B cell (primary cell): ENCODE measurements around the gene ZNF579. TPM values are rescaled to one million over a fixed set of nuclear protein-coding genes. Genes with fewer than 3 reads are reported as not detected.

Experiments used
- ATAC-seq: fragments of 200-7000 bp; cut with Tn5 transposase; one replicate; pipeline ENCODE4 v1.10.0; 2021; ENCODE audit warnings: low read depth, mild to moderate bottlenecking, moderate number of reproducible peaks, moderate library complexity
- CTCF ChIA-PET: fragments of 350-600 bp; sonication (Branson Sonifier 250); formaldehyde crosslinking; loops from one replicate; lab custom pipeline; 2021; ENCODE audit warnings: antibody characterized with exemption, inconsistent platforms; lab: Charles Lee
- POLR2A ChIA-PET: fragments of 350-600 bp; sonication (Branson Sonifier 250); formaldehyde crosslinking; loops from one replicate; lab custom pipeline; 2021; ENCODE audit warnings: antibody characterized with exemption; lab: Charles Lee
- DNase-seq: peaks from one replicate; pipeline ENCODE4 v3.0.0; 2013
- H2AFZ ChIP-seq: 2 replicates; pipeline ENCODE4 v1.6.1; 2012; ENCODE audit warnings: mild to moderate bottlenecking, low read depth, low read length; ENCODE audit not compliant: insufficient read depth, poor library complexity, severe bottlenecking
- H3K27ac ChIP-seq, 2 donors: 1 replicate in 1 of 2; 2 replicates in 1 of 2; pipeline ENCODE4 v1.5.1; 2012 to 2013; ENCODE audit warnings: low read length in 2 of 2, mild to moderate bottlenecking in 2 of 2, moderate library complexity in 1 of 2
- H3K27me3 ChIP-seq, 4 experiments: fragments of 200-600 bp in 1 of 4; sonication (generic) in 1 of 4; replicated peaks in 1 of 4; 1 replicate in 2 of 4; 2 replicates in 2 of 4; pipeline versions ENCODE4 v1.6.1 to v1.7.0; 2013 to 2016; ENCODE audit warnings: low read length in 3 of 4, mild to moderate bottlenecking in 2 of 4, mixed read lengths in 1 of 4, moderate library complexity in 1 of 4; ENCODE audit not compliant: insufficient read depth in 4 of 4, control insufficient read depth in 3 of 4; ENCODE audit errors: control extremely low read depth in 1 of 4
- H3K36me3 ChIP-seq, 2 experiments: replicated peaks in 1 of 2; 1 replicate in 1 of 2; 2 replicates in 1 of 2; pipeline versions ENCODE4 v1.6.1 to v1.7.1; 2013; ENCODE audit warnings: low read length in 1 of 2; ENCODE audit not compliant: insufficient read depth in 2 of 2, control insufficient read depth in 1 of 2; ENCODE audit errors: control extremely low read depth in 1 of 2, extremely low read depth in 1 of 2
- H3K4me1 ChIP-seq, 2 donors: fragments of 200-600 bp in 1 of 2; sonication (generic) in 1 of 2; 1 replicate in 1 of 2; 2 replicates in 1 of 2; pipeline versions ENCODE4 v1.5.1 to v1.6.1; 2013 to 2017; ENCODE audit warnings: low read length in 2 of 2; ENCODE audit not compliant: control insufficient read depth in 2 of 2, insufficient read depth in 2 of 2
- H3K4me2 ChIP-seq: replicated peaks from 2 replicates; pipeline ENCODE3; 2012; ENCODE audit warnings: mild to moderate bottlenecking, low read depth, low read length; ENCODE audit not compliant: poor library complexity, severe bottlenecking
- H3K4me3 ChIP-seq, 5 experiments: fragments of 200-600 bp in 1 of 5; sonication (generic) in 1 of 5; 1 replicate in 3 of 5; 2 replicates in 2 of 5; pipeline versions ENCODE4 v1.5.1 to v1.7.0; 2011 to 2016; ENCODE audit warnings: low read length in 4 of 5, mild to moderate bottlenecking in 4 of 5, low read depth in 2 of 5, control low read depth in 1 of 5, moderate library complexity in 1 of 5; ENCODE audit not compliant: insufficient read depth in 1 of 5; ENCODE audit errors: control extremely low read depth in 1 of 5, extremely low read depth in 1 of 5
- H3K79me2 ChIP-seq: fragments of 200-600 bp; sonication (generic); one replicate; pipeline ENCODE4 v1.6.0; 2016; ENCODE audit warnings: low read length; ENCODE audit not compliant: control insufficient read depth, insufficient read depth
- H3K9ac ChIP-seq: fragments of 200-600 bp; sonication (generic); 2 replicates; pipeline ENCODE4 v1.6.1; 2017; ENCODE audit warnings: mild to moderate bottlenecking, low read length, moderate library complexity
- H3K9me3 ChIP-seq, 3 donors: one replicate each; pipeline versions ENCODE4 v1.6.1 to v1.7.1; 2013; ENCODE audit warnings: low read length in 2 of 3; ENCODE audit not compliant: control insufficient read depth in 2 of 3, insufficient read depth in 1 of 3; ENCODE audit errors: control extremely low read depth in 1 of 3
- H4K20me1 ChIP-seq: 2 replicates; pipeline ENCODE4 v1.6.0; 2012; ENCODE audit warnings: mild to moderate bottlenecking, low read length; ENCODE audit not compliant: insufficient read depth, control insufficient read depth, poor library complexity, severe bottlenecking
- H3K27ac Mint-ChIP-seq: one replicate; pipeline ENCODE4 v1.8.0; 2021; ENCODE audit warnings: mixed read lengths
- H3K27me3 Mint-ChIP-seq: one replicate; pipeline ENCODE4 v1.8.0; 2021; ENCODE audit warnings: mixed read lengths
- H3K4me1 Mint-ChIP-seq: one replicate; pipeline ENCODE4 v1.8.0; 2021; ENCODE audit warnings: mixed read lengths
- H3K4me3 Mint-ChIP-seq: one replicate; pipeline ENCODE4 v1.8.0; 2021; ENCODE audit warnings: mixed read lengths
- H3K9me3 Mint-ChIP-seq: one replicate; pipeline ENCODE4 v1.8.0; 2022; ENCODE audit warnings: mixed read lengths; ENCODE audit not compliant: insufficient read depth
- CTCF ChIP-seq: fragments of 200-600 bp; IDR thresholded peaks from one replicate; pipeline ENCODE4 v1.8.0; 2022; ENCODE audit warnings: antibody characterized with exemption, mild to moderate bottlenecking
- EZH2 ChIP-seq: IDR thresholded peaks from 2 replicates; pipeline ENCODE4 v1.6.1; 2012; ENCODE audit warnings: borderline replicate concordance, low read depth, mild to moderate bottlenecking, moderate library complexity, low read length; ENCODE audit not compliant: insufficient read depth, poor library complexity, severe bottlenecking
- WGBS: methylation state at CpG from one replicate; pipeline ENCODE4 v1.1.5; 2013; ENCODE audit warnings: missing lambda C conversion rate; ENCODE audit not compliant: insufficient coverage; 5-methylcytosine and 5-hydroxymethylcytosine counted together
- intact Hi-C: fragments of 100-400 bp; cut with micrococcal nuclease; formaldehyde crosslinking; loops from one replicate; pipeline ENCODE4 v1.10.0; 2022
- polyA plus RNA-seq: library from polyadenylated mRNA; depleted of rRNA; stranded (reverse); fragments of >200 nt; gene quantifications from 2 replicates; pipeline ENCODE4 v1.2.3, GENCODE V29; 2012
- total RNA-seq, 2 donors: library from RNA; stranded (reverse); fragments of 120-200 nt in 1 of 2; gene quantifications; 1 replicate in 1 of 2; 2 replicates in 1 of 2; pipeline versions ENCODE4 v1.2.3 to v1.2.4, GENCODE V29; 2013 to 2022

ZNF579 gene
- total and polyA plus RNA-seq, 2 donors (not counting 1 experiment from before 2014, with no cell fraction given), result 3.7 to 10.3 TPM

GRCh38 chr19:55553217-55554182, 27.1 kb downstream of the ZNF579 start:
- POLR2A ChIA-PET, result no interaction called here
- H3K27me3 ChIP-seq, result no peaks in the 10 kb centered on the region
- DNase-seq (no peak), ATAC-seq (no peak)
- no peaks in the 10 kb centered on the region for H3K9me3 ChIP-seq
- H3K4me3 ChIP-seq, result no peak overlapping the region
- H3K27ac ChIP-seq, result no peak overlapping the region
- H3K4me3 Mint-ChIP-seq, result no peak overlapping the region
- no peaks in the 10 kb centered on the region for H3K9me3 Mint-ChIP-seq
- TF ChIP-seq EZH2 (no peak), CTCF (no peak)
- CTCF ChIA-PET, result no interaction called here
- no peaks in the 10 kb centered on the region for H3K4me1 ChIP-seq
- H3K27ac Mint-ChIP-seq, result no peak overlapping the region
- intact Hi-C loops, result no loop called here
- no peak overlapping the region for H3K4me2 ChIP-seq
- no peaks in the 10 kb centered on the region for H3K79me2 ChIP-seq
- H2AFZ ChIP-seq, result no peak overlapping the region
- no peak overlapping the region for H3K9ac ChIP-seq
- H3K27me3 Mint-ChIP-seq, result peaks cover 28% of the 10 kb centered on the region
- no peaks in the 10 kb centered on the region for H4K20me1 ChIP-seq
- WGBS, result 80% methylated on average over 10 of the region's 13 CpGs
- peaks cover 2% of the 10 kb centered on the region for H3K4me1 Mint-ChIP-seq
- H3K36me3 ChIP-seq, result no peaks in the 10 kb centered on the region

- ChIA-PET CTCF (no interaction called here), POLR2A (no interaction called here)
- Mint-ChIP-seq H3K4me1 (peaks cover 2% of the 10 kb centered on the region), H3K4me3 (no peak overlapping the region), H3K27me3 (peaks cover 37% of the 10 kb centered on the region), H3K27ac (no peak overlapping the region), H3K9me3 (no peaks in the 10 kb centered on the region)
- intact Hi-C loops, result no loop called here
- H3K4me3 ChIP-seq, result no peak overlapping the region
- no peak overlapping the region for H3K4me2 ChIP-seq
- TF ChIP-seq CTCF (no peak), EZH2 (no peak)
- H4K20me1 ChIP-seq, result no peaks in the 10 kb centered on the region
- peaks cover 0 to under 1% (median 0%) of the 10 kb centered on the region in 4 experiments for H3K27me3 ChIP-seq
- no peaks in the 10 kb centered on the region for H3K4me1 ChIP-seq
- no peak overlapping the region for H3K27ac ChIP-seq
- no peak overlapping the region for H2AFZ ChIP-seq
- no peaks in the 10 kb centered on the region for H3K79me2 ChIP-seq
- no peak overlapping the region for H3K9ac ChIP-seq
- H3K9me3 ChIP-seq, result no peaks in the 10 kb centered on the region
- WGBS, result 91% methylated on average over 13 of the region's 13 CpGs
- no peaks in the 10 kb centered on the region for H3K36me3 ChIP-seq
- DNase-seq (no peak), ATAC-seq (no peak)
Measured at GRCh38 chr19:55552620-55553019, 28.0 kb downstream of the ZNF579 start.
